ENCODE data around the gene USH2A. TPM values are rescaled to one million over a fixed set of nuclear protein-coding genes. Genes with fewer than 3 reads are reported as not detected.

The USH2A gene
- total and polyA plus RNA-seq, 5 experiments from 2014 or later = not detected

DNA sequence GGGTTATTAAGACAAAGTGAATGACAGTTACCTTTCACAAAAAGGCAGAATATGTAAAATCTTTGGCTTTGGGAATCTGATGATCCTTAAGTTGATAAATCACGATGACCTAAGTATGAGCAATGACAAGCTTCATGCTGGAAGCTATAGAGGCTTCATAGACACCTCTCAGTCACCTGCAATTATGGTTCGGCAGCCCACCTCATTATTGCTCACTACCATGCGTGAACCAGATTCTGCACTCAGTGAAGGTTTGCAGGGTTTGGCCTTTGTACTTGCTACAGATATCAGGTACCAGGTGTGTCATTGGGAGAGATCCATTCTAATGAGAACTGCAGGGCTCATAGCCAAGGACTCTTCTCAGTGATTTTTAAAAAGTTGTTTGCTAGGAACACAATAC lies 692.6 kb downstream of the USH2A start:
- POLR2A ChIA-PET = no interaction called here
- Mint-ChIP-seq H3K36me3 (peaks cover 0 to 10% (median 0%) of the 10 kb centered on the region in 3 donors), H3K9me3 (peaks cover 0 to 14% (median 7%) of the 10 kb centered on the region in 9 donors), H3K27ac (no peak overlapping the region), H3K4me3 (no peak overlapping the region), H3K27me3 (no peaks in the 10 kb centered on the region), H3K4me1 (no peaks in the 10 kb centered on the region)
- DNase-seq = no peak
- no peak for ATAC-seq

DNA sequence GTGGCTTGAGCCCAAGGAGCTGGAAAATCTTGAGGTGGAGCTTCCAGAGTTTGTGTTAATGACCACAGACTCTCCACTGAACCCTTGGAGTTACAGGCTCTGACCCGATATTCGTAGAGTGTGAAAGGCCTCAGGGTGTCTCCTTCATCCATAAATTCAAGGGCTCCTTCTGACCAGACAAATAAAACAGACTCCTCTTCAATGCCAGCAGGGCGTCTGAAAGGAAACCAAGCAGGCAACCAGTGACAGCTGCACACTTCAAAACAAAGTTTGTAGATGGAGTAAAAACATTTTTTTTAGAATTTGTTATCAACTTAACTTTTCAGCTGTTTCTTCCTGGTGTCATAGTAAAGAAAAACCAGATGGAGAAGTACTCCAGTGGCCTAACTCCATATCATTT lies 695.1 kb downstream of the USH2A start:
- H3K4me3 Mint-ChIP-seq = no peak overlapping the region
- H3K27ac Mint-ChIP-seq = no peak overlapping the region
- H3K4me1 Mint-ChIP-seq = no peaks in the 10 kb centered on the region
- H3K27me3 Mint-ChIP-seq = no peaks in the 10 kb centered on the region
- ATAC-seq = no peak
- H3K36me3 Mint-ChIP-seq = no peaks in the 10 kb centered on the region
- POLR2A ChIA-PET = no interaction called here
- H3K9me3 Mint-ChIP-seq = peaks cover 0 to 3% (median 0%) of the 10 kb centered on the region in 9 donors
- DNase-seq = no peak

DNA sequence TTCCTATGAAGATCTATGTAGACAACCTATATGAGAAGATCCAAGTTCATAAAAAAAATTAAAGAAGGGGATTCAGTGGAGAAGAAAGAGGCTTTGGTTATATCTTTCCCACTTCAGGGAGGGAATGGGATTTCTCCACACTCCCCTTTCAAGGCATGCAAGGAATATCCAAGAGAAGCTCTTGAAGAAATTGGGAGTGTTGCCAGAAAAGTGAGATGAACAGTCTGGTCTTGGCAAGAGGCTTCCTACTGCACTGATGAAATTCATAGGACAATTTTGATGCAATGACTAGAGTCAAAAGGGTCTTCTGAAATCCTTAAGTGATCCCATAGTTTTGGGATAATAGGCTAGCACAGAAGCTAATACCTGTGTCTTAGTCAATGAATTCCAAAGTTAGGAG lies 703.1 kb downstream of the USH2A start:
- Mint-ChIP-seq H3K36me3 (no peaks in the 10 kb centered on the region), H3K4me1 (no peaks in the 10 kb centered on the region), H3K4me3 (no peak overlapping the region), H3K27me3 (peaks cover 0 to under 1% (median 0%) of the 10 kb centered on the region in 5 donors), H3K9me3 (peaks cover 0 to 6% (median 2%) of the 10 kb centered on the region in 9 donors), H3K27ac (no peak overlapping the region)
- ATAC-seq (no peak), DNase-seq (no peak)
- POLR2A ChIA-PET = no interaction called here

DNA sequence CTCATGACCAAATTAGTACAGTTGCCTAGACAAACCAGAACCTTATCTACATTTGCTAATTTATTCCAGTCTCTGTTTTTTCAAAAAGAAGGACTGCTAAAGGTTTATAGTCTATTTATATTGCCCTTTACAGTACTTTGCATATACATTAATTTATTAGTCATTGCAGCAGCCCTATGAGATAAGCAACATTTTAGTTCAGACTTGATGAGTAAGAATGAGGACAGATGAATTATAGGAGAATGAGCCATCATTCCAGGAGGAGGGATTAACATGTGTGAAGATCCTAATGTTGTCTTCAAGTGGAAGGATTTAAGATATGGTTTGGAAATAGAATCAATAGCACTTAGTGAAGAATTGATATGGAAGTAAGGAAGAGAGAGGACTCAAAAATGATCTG lies 703.7 kb downstream of the USH2A start:
- H3K36me3 Mint-ChIP-seq = no peaks in the 10 kb centered on the region

DNA sequence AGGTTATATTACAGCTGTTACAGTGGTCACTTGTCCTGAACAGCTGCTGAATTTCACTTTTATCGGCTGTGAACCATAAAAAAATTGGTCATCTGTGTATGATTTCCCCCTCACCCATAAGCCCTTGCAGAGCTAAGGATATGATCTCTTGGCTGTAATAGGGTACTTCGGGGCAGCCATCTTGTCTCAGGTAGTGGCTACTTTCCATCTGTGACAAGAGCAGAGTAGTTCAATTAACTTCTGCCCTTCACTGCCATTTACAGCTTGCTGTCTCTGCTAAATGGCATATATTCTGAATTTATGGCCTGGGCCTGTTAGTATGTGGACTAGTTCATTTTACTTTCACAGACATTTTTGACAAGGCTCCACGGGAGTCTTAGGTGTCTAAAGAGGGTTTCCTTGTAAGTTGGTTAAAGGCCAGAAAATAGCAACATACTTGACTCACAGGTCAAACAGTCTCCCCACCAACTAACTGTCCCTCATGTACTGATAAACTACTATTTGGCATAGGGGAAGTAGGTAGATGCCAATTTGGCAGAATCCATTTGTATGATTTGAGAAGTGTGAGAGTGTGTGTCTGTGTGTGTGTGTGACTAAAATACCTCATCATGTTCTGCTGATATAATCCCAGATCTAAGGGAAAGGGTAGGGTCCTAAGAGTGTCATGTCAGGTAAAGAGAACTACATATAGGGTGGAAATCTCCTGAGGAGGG lies 704.5 kb downstream of the USH2A start:
- H3K9me3 Mint-ChIP-seq = peaks cover 0 to 6% (median 2%) of the 10 kb centered on the region in 9 donors
- no peak overlapping the region for H3K27ac Mint-ChIP-seq
- no peaks in the 10 kb centered on the region for H3K4me1 Mint-ChIP-seq
- peaks cover 0 to 2% (median 0%) of the 10 kb centered on the region in 5 donors for H3K27me3 Mint-ChIP-seq
- POLR2A ChIA-PET = no interaction called here
- no peaks in the 10 kb centered on the region for H3K36me3 Mint-ChIP-seq
- DNase-seq (no peak), ATAC-seq (no peak)
- no peak overlapping the region for H3K4me3 Mint-ChIP-seq

More for the DNA sequence above, 703.7 kb downstream of the USH2A start:
- DNase-seq = no peak
- ATAC-seq = no peak
- POLR2A ChIA-PET = no interaction called here
- Mint-ChIP-seq H3K4me3 (no peak overlapping the region), H3K27me3 (peaks cover 0 to 2% (median 0%) of the 10 kb centered on the region in 5 donors), H3K4me1 (no peaks in the 10 kb centered on the region), H3K9me3 (peaks cover 0 to 6% (median 2%) of the 10 kb centered on the region in 9 donors), H3K27ac (no peak overlapping the region)

DNA sequence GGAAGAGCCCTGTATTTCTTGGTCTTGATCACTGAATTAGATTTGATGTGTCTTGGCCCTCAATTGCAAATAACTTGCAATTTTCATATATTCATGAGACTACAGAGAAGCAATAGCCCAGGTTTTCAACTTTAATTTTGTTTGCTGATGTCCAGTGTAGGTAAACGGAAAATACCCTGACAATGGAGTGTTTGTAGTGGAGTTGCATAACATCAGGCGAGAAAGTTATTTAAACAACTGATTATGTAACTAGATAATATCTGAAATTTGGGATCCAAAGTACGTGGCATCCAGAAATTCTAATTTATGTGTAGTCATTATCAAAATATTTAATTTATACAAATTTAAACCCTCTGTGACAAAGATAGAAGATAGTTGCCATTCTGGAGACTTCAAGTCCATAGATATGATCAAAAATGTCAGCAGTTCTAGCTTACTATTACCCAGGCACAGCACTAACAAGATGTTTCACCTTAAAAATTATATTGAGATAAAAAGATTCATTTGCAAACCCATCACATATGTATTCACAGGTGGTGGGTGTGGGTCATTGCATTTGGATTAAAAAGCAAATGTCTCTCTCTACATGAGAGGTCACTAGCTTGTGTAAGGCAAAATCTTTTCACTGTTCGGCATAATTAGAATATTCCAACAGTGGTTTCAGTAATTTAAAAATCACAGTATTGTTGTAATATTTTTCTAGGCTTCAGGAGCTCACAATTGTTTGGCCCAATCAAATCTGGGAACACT lies 705.4 kb downstream of the USH2A start:
- no peak for DNase-seq
- Mint-ChIP-seq H3K4me3 (no peak overlapping the region), H3K4me1 (no peaks in the 10 kb centered on the region), H3K27ac (no peak overlapping the region), H3K9me3 (peaks cover 0 to 6% (median 2%) of the 10 kb centered on the region in 9 donors), H3K36me3 (no peaks in the 10 kb centered on the region), H3K27me3 (peaks cover 0 to 2% (median 0%) of the 10 kb centered on the region in 5 donors)
- no peak for ATAC-seq
- POLR2A ChIA-PET = no interaction called here

DNA sequence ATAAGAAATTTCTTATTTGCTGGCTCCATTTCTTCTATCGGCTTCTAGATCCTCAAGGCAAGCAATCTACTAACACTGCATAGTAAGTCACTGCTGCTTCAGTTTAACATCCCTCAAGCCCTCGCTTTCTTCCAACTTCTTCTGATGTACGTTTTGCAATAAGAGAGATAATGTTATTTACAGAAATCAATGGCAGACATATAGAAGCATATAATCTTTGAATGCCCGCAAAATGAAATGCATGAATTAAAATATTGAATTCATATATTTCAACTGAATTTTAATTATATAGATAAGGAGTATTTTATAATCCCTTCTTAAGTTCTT lies 712.4 kb downstream of the USH2A start:
- POLR2A ChIA-PET = no interaction called here
- Mint-ChIP-seq H3K27ac (no peak overlapping the region), H3K4me3 (no peak overlapping the region), H3K27me3 (peaks cover 0 to 4% (median 3%) of the 10 kb centered on the region in 5 donors), H3K4me1 (no peaks in the 10 kb centered on the region), H3K9me3 (peaks cover 0 to 3% (median 0%) of the 10 kb centered on the region in 9 donors), H3K36me3 (no peaks in the 10 kb centered on the region)
- DNase-seq = no peak
- ATAC-seq = no peak

DNA sequence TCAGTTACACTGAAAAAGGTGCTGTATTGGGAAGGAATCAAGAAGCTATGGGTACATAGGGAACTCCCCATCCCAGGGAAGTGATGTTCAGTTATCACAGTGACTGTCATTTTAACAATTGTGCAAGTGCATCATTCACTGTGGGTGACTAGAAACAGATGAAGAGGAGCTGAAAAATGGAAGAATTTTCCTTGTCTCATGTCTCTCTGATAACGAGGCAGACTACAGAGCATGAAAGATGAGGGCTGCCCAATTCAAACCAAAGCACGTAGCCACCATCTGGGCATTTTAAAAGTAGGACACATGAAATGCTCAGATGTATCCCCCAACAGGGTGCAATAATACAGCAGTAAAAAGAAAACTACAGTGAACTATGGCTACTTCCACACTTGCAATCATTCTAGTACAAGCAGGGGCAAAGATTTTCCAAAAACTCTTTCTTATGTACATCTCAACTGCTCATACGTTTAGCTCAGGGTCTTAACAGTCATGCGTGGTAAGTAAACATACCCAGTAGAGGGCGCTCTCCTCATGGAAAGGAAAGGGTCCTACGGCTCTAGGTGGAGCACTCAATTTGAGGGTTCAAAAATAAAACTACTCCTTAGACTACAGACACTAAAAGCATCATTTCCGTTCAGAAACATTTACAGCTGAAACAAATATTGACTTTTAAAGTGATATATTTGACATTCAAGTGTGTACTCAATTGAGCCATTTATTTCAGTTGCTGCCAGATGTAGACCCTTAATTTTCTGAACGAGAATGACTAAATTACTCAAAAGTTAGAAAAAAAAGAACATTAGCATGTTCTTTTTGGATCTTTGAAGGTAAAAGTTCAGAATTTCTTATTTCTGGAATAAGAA lies 713.0 kb downstream of the USH2A start:
- H3K36me3 Mint-ChIP-seq = no peaks in the 10 kb centered on the region
- no peak for DNase-seq
- H3K27ac Mint-ChIP-seq = no peak overlapping the region
- POLR2A ChIA-PET = no interaction called here
- H3K4me1 Mint-ChIP-seq = no peaks in the 10 kb centered on the region
- no peak overlapping the region for H3K4me3 Mint-ChIP-seq
- no peak for ATAC-seq
- H3K9me3 Mint-ChIP-seq = peaks cover 0 to 3% (median 0%) of the 10 kb centered on the region in 9 donors
- peaks cover 0 to 4% (median 3%) of the 10 kb centered on the region in 5 donors for H3K27me3 Mint-ChIP-seq

DNA sequence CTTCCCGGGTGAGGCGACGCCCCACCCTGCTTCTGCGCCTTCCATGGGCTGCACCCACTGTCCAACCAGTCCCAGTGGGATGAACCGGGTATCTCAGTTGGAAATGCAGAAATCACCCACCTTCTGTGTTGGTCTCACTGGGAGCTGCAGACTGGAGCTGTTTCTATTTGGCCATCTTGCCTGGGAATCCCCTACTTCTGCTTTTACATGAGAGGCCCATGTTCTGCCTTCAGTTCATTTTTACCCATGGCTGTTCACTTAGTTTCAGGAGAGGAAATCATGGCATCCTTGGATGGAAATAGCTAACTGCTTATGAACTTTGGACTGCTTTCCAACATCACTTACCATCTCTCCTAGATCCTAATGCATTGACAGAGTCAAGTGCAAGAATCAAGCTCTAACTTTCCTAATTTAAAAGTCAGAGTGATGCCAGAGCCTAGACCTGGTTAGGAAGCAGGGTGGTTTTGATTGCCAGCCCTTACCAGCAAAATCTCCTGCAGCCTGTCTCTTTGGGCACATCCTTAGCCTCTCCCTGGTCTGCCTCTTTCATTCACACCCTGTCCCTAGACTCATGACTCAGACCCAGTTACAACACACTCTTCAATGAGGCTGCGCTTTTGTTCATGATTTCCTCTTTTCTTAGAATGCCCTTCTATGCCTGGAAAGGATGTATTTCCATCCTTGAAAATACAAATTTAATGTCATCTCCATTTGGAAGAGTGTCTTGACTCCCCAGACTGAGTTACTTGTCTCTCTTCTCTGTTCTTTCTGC lies 719.0 kb downstream of the USH2A start:
- no peak overlapping the region for H3K4me3 Mint-ChIP-seq
- ATAC-seq (no peak), DNase-seq (no peak)
- peaks cover 0 to 11% (median 4%) of the 10 kb centered on the region in 5 donors for H3K27me3 Mint-ChIP-seq
- H3K27ac Mint-ChIP-seq = no peak overlapping the region
- H3K9me3 Mint-ChIP-seq = peaks cover 0 to 36% (median 15%) of the 10 kb centered on the region in 9 donors
- H3K4me1 Mint-ChIP-seq = no peaks in the 10 kb centered on the region
- POLR2A ChIA-PET = no interaction called here
- peaks cover 0 to 6% (median 0%) of the 10 kb centered on the region in 3 donors for H3K36me3 Mint-ChIP-seq

DNA sequence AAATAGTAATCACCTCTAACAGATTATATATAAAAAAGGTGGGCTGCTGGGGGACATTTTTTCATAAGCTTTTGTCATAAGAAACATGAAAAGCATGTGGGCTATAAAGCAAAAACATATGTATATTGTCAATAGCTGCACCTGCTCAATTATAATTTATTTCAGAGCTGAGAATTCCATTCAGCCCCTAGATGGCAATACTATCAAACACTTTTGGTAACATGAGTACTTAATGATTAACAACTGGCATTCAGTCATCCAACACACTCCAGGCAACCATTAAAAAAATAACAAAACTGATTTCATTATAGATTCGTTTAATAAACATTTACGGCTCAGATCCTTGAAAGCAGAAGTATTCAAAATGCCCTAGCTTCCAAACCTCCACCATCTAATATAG lies 741.0 kb downstream of the USH2A start:
- Mint-ChIP-seq H3K4me1 (no peaks in the 10 kb centered on the region), H3K4me3 (no peak overlapping the region), H3K27me3 (no peaks in the 10 kb centered on the region), H3K36me3 (no peaks in the 10 kb centered on the region), H3K9me3 (peaks cover 0 to 5% (median 0%) of the 10 kb centered on the region in 9 donors), H3K27ac (no peak overlapping the region)
- POLR2A ChIA-PET = no interaction called here
- ATAC-seq (no peak), DNase-seq (no peak)

DNA sequence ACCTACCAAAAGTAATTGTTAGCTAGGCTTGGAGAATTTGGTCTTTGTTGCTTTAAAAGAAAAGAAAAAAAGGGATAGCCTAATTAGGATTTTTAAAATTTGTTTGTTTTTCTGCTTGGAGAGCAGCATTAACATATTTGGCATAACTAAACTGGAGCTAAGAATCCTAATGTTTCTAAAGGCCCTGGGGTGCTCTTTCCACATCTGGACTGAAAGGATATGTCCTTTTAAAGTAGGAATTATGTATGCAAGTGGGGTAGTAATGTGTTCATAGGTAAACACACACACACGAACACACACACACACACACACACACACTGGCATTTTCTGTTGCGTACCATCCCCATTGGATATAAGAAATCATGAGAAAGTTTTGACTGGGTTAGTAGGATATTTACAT lies 742.2 kb downstream of the USH2A start:
- H3K4me3 Mint-ChIP-seq = no peak overlapping the region
- no peaks in the 10 kb centered on the region for H3K4me1 Mint-ChIP-seq
- no peaks in the 10 kb centered on the region for H3K27me3 Mint-ChIP-seq
- H3K36me3 Mint-ChIP-seq = no peaks in the 10 kb centered on the region
- peaks cover 0 to 5% (median 0%) of the 10 kb centered on the region in 9 donors for H3K9me3 Mint-ChIP-seq
- POLR2A ChIA-PET = no interaction called here
- ATAC-seq = no peak
- DNase-seq = no peak
- H3K27ac Mint-ChIP-seq = no peak overlapping the region

DNA sequence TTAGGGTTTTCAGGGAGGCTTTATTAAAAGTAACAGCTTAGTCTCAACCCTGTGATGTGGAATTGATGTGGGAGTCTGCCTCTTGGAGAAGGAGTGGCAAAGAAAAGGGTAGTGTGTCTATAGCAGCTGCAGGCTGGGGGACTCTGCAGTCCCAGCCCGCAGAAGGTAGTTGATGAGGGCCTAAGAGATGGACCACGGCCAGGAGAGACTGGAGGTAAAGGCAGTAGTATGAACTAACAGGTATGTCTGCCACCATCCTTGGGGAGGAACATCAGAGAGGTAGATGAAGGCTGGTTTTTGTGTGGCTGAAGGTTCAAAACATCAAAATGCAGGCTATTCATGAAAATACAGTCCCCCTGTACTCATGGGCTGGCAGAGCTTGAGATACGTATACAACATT lies 744.0 kb downstream of the USH2A start:
- Mint-ChIP-seq H3K4me3 (no peak overlapping the region), H3K36me3 (no peaks in the 10 kb centered on the region), H3K4me1 (no peaks in the 10 kb centered on the region), H3K27me3 (peaks cover 0 to 1% (median 0%) of the 10 kb centered on the region in 5 donors), H3K9me3 (peaks cover 0 to 5% (median 0%) of the 10 kb centered on the region in 9 donors), H3K27ac (no peak overlapping the region)
- POLR2A ChIA-PET = no interaction called here
- DNase-seq = no peak
- ATAC-seq = no peak

All from naive thymus-derived CD8-positive, alpha-beta T cell (primary cell).